ENCODE results near the gene TLE2. TPM values are rescaled to one million over a fixed set of nuclear protein-coding genes. Genes with fewer than 3 reads are reported as not detected.
A peak's percentile ranks its signal among the peaks of the same experiment; 100 is the strongest.
"Not testable (repeated sequence)": the region's sequence is repeated elsewhere in the genome, so short reads cannot be mapped to it uniquely, and the experiment has no call there.

Gene TLE2
- total RNA-seq, 2 donors from 2014 or later, result 61.0 to 66.7 TPM

GRCh38 chr19:2977001-2977745 lies 51.9 kb downstream of the TLE2 start, which contains the start of gene TLE6:
Gene TLE6 (plus strand): TSS chr19:2977564. CDS start chr19:2978234, 670 bp downstream.
- intact Hi-C loops (cut with DNase I), result loop anchor here in 1 of 2 donors (5.0 kb wide), 1 partner anchor 55 kb away; no protein-coding TSS in a partner anchor
- ATAC-seq (peak; percentile 95 to 97), DNase-seq (peak; percentile 97)

- intact Hi-C loops (cut with DNase I), result loop anchor here in 1 of 2 donors (5.0 kb wide), 1 partner anchor 56 kb away; no protein-coding TSS in a partner anchor
- DNase-seq (no peak), ATAC-seq (no peak)
Observed at GRCh38 chr19:2976609-2977000, 52.5 kb downstream of the TLE2 start.

GRCh38 chr19:2974342-2975041 lies 54.6 kb downstream of the TLE2 start:
- ATAC-seq, result peak; percentile 12 to 26
- peak; percentile 71 for DNase-seq
- intact Hi-C loops (cut with DNase I), result loop anchor here in 1 of 2 donors (5.0 kb wide), 1 partner anchor 58 kb away; no protein-coding TSS in a partner anchor

- ATAC-seq, result peak in 1 of 2 donors; percentile 27
- intact Hi-C loops (cut with DNase I), result no loop called here
- DNase-seq, result peak; percentile 62
Observed at GRCh38 chr19:2973229-2973628, 55.9 kb downstream of the TLE2 start.

GRCh38 chr19:2970201-2970835 lies 58.8 kb downstream of the TLE2 start:
- ATAC-seq, result peak; percentile 14 to 28
- DNase-seq, result peak; percentile 51
- intact Hi-C loops (cut with DNase I), result no loop called here

GRCh38 chr19:2969104-2969504 lies 60.0 kb downstream of the TLE2 start:
- peak; percentile 73 for DNase-seq
- intact Hi-C loops (cut with DNase I), result loop anchor here (5.0 to 10.0 kb wide), 2 partner anchors 136 to 138 kb away; no protein-coding TSS in a partner anchor
- peak; percentile 53 to 62 for ATAC-seq

GRCh38 chr19:2967972-2968371 lies 61.1 kb downstream of the TLE2 start:
- DNase-seq, result no peak
- intact Hi-C loops (cut with DNase I), result loop anchor here (5.0 to 10.0 kb wide), 2 partner anchors 137 to 139 kb away; no protein-coding TSS in a partner anchor
- no peak for ATAC-seq

GRCh38 chr19:2964874-2965273 lies 64.2 kb downstream of the TLE2 start:
- intact Hi-C loops (cut with DNase I), result loop anchor here (5.0 to 10.0 kb wide), 3 partner anchors 140 to 197 kb away; no protein-coding TSS in a partner anchor
- DNase-seq (no peak), ATAC-seq (no peak)

- not testable (repeated sequence) for DNase-seq, ATAC-seq
- intact Hi-C loops (cut with DNase I), result loop anchor here (2.0 to 10.0 kb wide), 3 partner anchors 141 to 199 kb away; no protein-coding TSS in a partner anchor
Observed at GRCh38 chr19:2963631-2964030, 65.4 kb downstream of the TLE2 start.

GRCh38 chr19:2963122-2963521 lies 66.0 kb downstream of the TLE2 start:
- DNase-seq, result no peak
- ATAC-seq, result no peak
- intact Hi-C loops (cut with DNase I), result loop anchor here (2.0 to 10.0 kb wide), 3 partner anchors 142 to 200 kb away; no protein-coding TSS in a partner anchor

- no peak for DNase-seq
- intact Hi-C loops (cut with DNase I), result loop anchor here (2.0 to 10.0 kb wide), 3 partner anchors 143 to 201 kb away; no protein-coding TSS in a partner anchor
- peak; percentile 75 to 94 for ATAC-seq
Observed at GRCh38 chr19:2962018-2962670, 66.9 kb downstream of the TLE2 start.

GRCh38 chr19:2960120-2960519 lies 69.0 kb downstream of the TLE2 start:
- DNase-seq (no peak), ATAC-seq (no peak)
- intact Hi-C loops (cut with DNase I), result loop anchor here in 1 of 2 donors (5.0 to 10.0 kb wide), 2 partner anchors 145 to 202 kb away; no protein-coding TSS in a partner anchor

- ATAC-seq (no peak), DNase-seq (no peak)
- intact Hi-C loops (cut with DNase I), result loop anchor here in 1 of 2 donors (10.0 kb wide), 1 partner anchor 118 kb away; no protein-coding TSS in a partner anchor
Observed at GRCh38 chr19:2957160-2957559, 71.9 kb downstream of the TLE2 start.

- ATAC-seq, result no peak
- intact Hi-C loops (cut with DNase I), result loop anchor here in 1 of 2 donors (10.0 kb wide), 1 partner anchor 122 kb away; no protein-coding TSS in a partner anchor
Observed at GRCh38 chr19:2952953-2953481, 76.1 kb downstream of the TLE2 start.

GRCh38 chr19:2950286-2951124 lies 78.6 kb downstream of the TLE2 start:
- DNase-seq, result peak; percentile 100
- intact Hi-C loops (cut with DNase I), result loop anchor here in 1 of 2 donors (10.0 kb wide), 1 partner anchor 124 kb away; no protein-coding TSS in a partner anchor
- ATAC-seq, result peak; percentile 98

More at GRCh38 chr19:2952953-2953481, 76.1 kb downstream of the TLE2 start:
- no peak for DNase-seq

GRCh38 chr19:2949939-2950285 lies 79.2 kb downstream of the TLE2 start:
- peak; percentile 12 to 35 for ATAC-seq
- intact Hi-C loops (cut with DNase I), result loop anchor here (10.0 kb wide), 2 partner anchors 65 to 125 kb away; no protein-coding TSS in a partner anchor
- peak; percentile 84 for DNase-seq
